ENCODE data around the gene SRPK2. TPM values are rescaled to one million over a fixed set of nuclear protein-coding genes. Genes with fewer than 3 reads are reported as not detected.

SRPK2 gene
- total RNA-seq, 1 experiment from 2014 or later, result 50.5 TPM

GRCh38 chr7:105354383-105354782 is 34.3 kb downstream of the SRPK2 start:
- peaks cover 43% of the 10 kb centered on the region for H3K4me1 Mint-ChIP-seq
- H3K27ac Mint-ChIP-seq, result no peak overlapping the region; the same call in 1 of the 2 replicates
- no peak overlapping the region for H3K4me3 Mint-ChIP-seq
- CTCF ChIA-PET, result no interaction called here
- no peak for ATAC-seq
- TF ChIP-seq ARID4B (CRISPR knock-in tag; IDR thresholded peaks at IDR 0.05; ENCODE audit: borderline replicate concordance) (no peak), ZNF671 (CRISPR knock-in tag; IDR thresholded peaks at IDR 0.05) (no peak), NFE2L1 (CRISPR knock-in tag; IDR thresholded peaks at IDR 0.05) (no peak), STAT6 (CRISPR knock-in tag; conservative IDR thresholded peaks at IDR 0.05; ENCODE audit: low read depth) (no peak)
- no peak for DNase-seq (ENCODE audit: low spot score)
- H3K27me3 Mint-ChIP-seq (ENCODE audit: low read depth), result no peaks in the 10 kb centered on the region
- POLR2A ChIA-PET, result no interaction called here
- no peaks in the 10 kb centered on the region for H3K36me3 Mint-ChIP-seq
- H3K9me3 Mint-ChIP-seq, result no peaks in the 10 kb centered on the region

- ATAC-seq, result no peak
- no peak for DNase-seq (ENCODE audit: low spot score)
- TF ChIP-seq NFYB (CRISPR knock-in tag; conservative IDR thresholded peaks at IDR 0.05; ENCODE audit: low read depth) (no peak), ZMAT4 (CRISPR knock-in tag; IDR thresholded peaks at IDR 0.05) (no peak), CTCF (IDR thresholded peaks at IDR 0.05) (no peak), ZNF532 (CRISPR knock-in tag; IDR thresholded peaks at IDR 0.05; ENCODE audit: borderline replicate concordance) (no peak), ZNF425 (CRISPR knock-in tag; conservative IDR thresholded peaks at IDR 0.05) (no peak), ZNF416 (CRISPR knock-in tag; IDR thresholded peaks at IDR 0.05) (no peak), FOXJ3 (CRISPR knock-in tag; IDR thresholded peaks at IDR 0.05; ENCODE audit: borderline replicate concordance) (no peak), PRDM15 (CRISPR knock-in tag; IDR thresholded peaks at IDR 0.05) (no peak), ZNF671 (CRISPR knock-in tag; IDR thresholded peaks at IDR 0.05) (no peak), JUN (CRISPR knock-in tag; IDR thresholded peaks at IDR 0.05) (no peak), NFE2L1 (CRISPR knock-in tag; IDR thresholded peaks at IDR 0.05) (no peak), JAZF1 (CRISPR knock-in tag; IDR thresholded peaks at IDR 0.05) (no peak)
Observed at GRCh38 chr7:105353752-105354328, 34.9 kb downstream of the SRPK2 start.

More at GRCh38 chr7:105353752-105354328, 34.9 kb downstream of the SRPK2 start:
- H3K4me1 Mint-ChIP-seq, result peaks cover 40% of the 10 kb centered on the region
- ChIA-PET CTCF (no interaction called here), POLR2A (no interaction called here)
- no peaks in the 10 kb centered on the region for H3K9me3 Mint-ChIP-seq
- H3K27me3 Mint-ChIP-seq (ENCODE audit: low read depth), result no peaks in the 10 kb centered on the region
- no peak overlapping the region for H3K4me3 Mint-ChIP-seq
- no peaks in the 10 kb centered on the region for H3K36me3 Mint-ChIP-seq
- H3K27ac Mint-ChIP-seq, result no peak overlapping the region
